Naive thymus-derived CD4-positive, alpha-beta T cell (primary cell): Measurements from ENCODE around the gene IFRD2. TPM values are rescaled to one million over a fixed set of nuclear protein-coding genes. Genes with fewer than 3 reads are reported as not detected.

Source experiments
- ATAC-seq: fragments of 150-1000 bp; cut with Tn5 transposase; 2 replicates; pipeline ENCODE4 v1.10.0; 2021; ENCODE audit warnings: mild to moderate bottlenecking, moderate library complexity
- CTCF ChIA-PET: fragments of 350-600 bp; sonication (Branson Sonifier 250); formaldehyde crosslinking; loops from one replicate; lab custom pipeline; 2021; ENCODE audit warnings: antibody characterized with exemption; lab: Charles Lee
- POLR2A ChIA-PET: fragments of 350-600 bp; sonication (Branson Sonifier 250); formaldehyde crosslinking; loops from one replicate; lab custom pipeline; 2021; ENCODE audit warnings: antibody characterized with exemption, inconsistent platforms; lab: Charles Lee
- DNase-seq, 9 donors: peaks; one replicate each; pipeline versions ENCODE4 v3.0.0 to v3.0.0-alpha.2; 2020 to 2022; ENCODE audit warnings: mixed read lengths in 1 of 9
- H3K27ac ChIP-seq: one replicate; pipeline ENCODE4 v1.7.0; 2013; ENCODE audit warnings: mild to moderate bottlenecking, low read depth, low read length, moderate library complexity
- H3K27me3 ChIP-seq, 2 donors: one replicate each; pipeline ENCODE4 v1.7.0; 2013; ENCODE audit warnings: low read length in 2 of 2, mild to moderate bottlenecking in 2 of 2, moderate library complexity in 2 of 2; ENCODE audit not compliant: control insufficient read depth in 2 of 2, insufficient read depth in 2 of 2
- H3K36me3 ChIP-seq, 3 experiments: 1 replicate in 2 of 3; 2 replicates in 1 of 3; pipeline ENCODE4 v1.7.0; 2013; ENCODE audit warnings: low read length in 3 of 3, mild to moderate bottlenecking in 3 of 3, moderate library complexity in 1 of 3; ENCODE audit not compliant: insufficient read depth in 3 of 3, control insufficient read depth in 2 of 3
- H3K4me1 ChIP-seq, 2 donors: one replicate each; pipeline ENCODE4 v1.7.0; 2013; ENCODE audit warnings: low read length in 2 of 2, mild to moderate bottlenecking in 2 of 2, moderate library complexity in 1 of 2; ENCODE audit not compliant: control insufficient read depth in 2 of 2, insufficient read depth in 2 of 2
- H3K4me3 ChIP-seq: 2 replicates; pipeline ENCODE4 v1.7.0; 2013; ENCODE audit warnings: mild to moderate bottlenecking, low read length
- H3K9me3 ChIP-seq, 3 experiments: 1 replicate in 2 of 3; 2 replicates in 1 of 3; pipeline ENCODE4 v1.7.0; 2013; ENCODE audit warnings: low read length in 3 of 3; ENCODE audit not compliant: control insufficient read depth in 2 of 3
- H3K27ac Mint-ChIP-seq, 9 donors: one replicate each; pipeline ENCODE4 v1.8.0; 2020 to 2022; ENCODE audit warnings: mixed read lengths in 9 of 9, mild to moderate bottlenecking in 8 of 9, moderate library complexity in 5 of 9, inconsistent platforms in 2 of 9
- H3K27me3 Mint-ChIP-seq, 5 donors: one replicate each; pipeline ENCODE4 v1.8.0; 2021 to 2022; ENCODE audit warnings: mixed read lengths in 5 of 5, mild to moderate bottlenecking in 1 of 5
- H3K36me3 Mint-ChIP-seq, 5 donors: one replicate each; pipeline ENCODE4 v1.8.0; 2020 to 2022; ENCODE audit warnings: mixed read lengths in 5 of 5, mild to moderate bottlenecking in 3 of 5, inconsistent platforms in 1 of 5
- H3K4me1 Mint-ChIP-seq, 7 donors: one replicate each; pipeline ENCODE4 v1.8.0; 2020 to 2022; ENCODE audit warnings: mixed read lengths in 7 of 7, mild to moderate bottlenecking in 3 of 7, inconsistent platforms in 1 of 7
- H3K4me3 Mint-ChIP-seq, 10 donors: one replicate each; pipeline ENCODE4 v1.8.0; 2020 to 2022; ENCODE audit warnings: mild to moderate bottlenecking in 10 of 10, mixed read lengths in 10 of 10, moderate library complexity in 6 of 10, inconsistent platforms in 2 of 10
- H3K9me3 Mint-ChIP-seq, 11 donors: one replicate each; pipeline ENCODE4 v1.8.0; 2020 to 2022; ENCODE audit warnings: mixed read lengths in 11 of 11, mild to moderate bottlenecking in 4 of 11, inconsistent platforms in 1 of 11, moderate library complexity in 1 of 11
- intact Hi-C, 2 donors: fragments of 100-400 bp; cut with micrococcal nuclease; formaldehyde crosslinking; loops; one replicate each; pipeline ENCODE4 v1.15.1; 2023
- polyA plus RNA-seq, 2 donors: library from polyadenylated mRNA; unstranded; fragments of 300-500 nt; fragmentation: Illumina TruSeq; gene quantifications; one replicate each; pipeline ENCODE4 v1.2.3, GENCODE V29; 2021
- total RNA-seq, 6 experiments: library from RNA in 5 of 6; stranded (reverse) in 5 of 6; gene quantifications; 1 replicate in 5 of 6; 2 replicates in 1 of 6; pipeline ENCODE4 v1.2.3 and lab custom pipeline; 2021 to 2026

Gene IFRD2
- total and polyA plus RNA-seq, 7 experiments from 2014 or later: 53.7 to 85.1 (median 64.7) TPM

DNA sequence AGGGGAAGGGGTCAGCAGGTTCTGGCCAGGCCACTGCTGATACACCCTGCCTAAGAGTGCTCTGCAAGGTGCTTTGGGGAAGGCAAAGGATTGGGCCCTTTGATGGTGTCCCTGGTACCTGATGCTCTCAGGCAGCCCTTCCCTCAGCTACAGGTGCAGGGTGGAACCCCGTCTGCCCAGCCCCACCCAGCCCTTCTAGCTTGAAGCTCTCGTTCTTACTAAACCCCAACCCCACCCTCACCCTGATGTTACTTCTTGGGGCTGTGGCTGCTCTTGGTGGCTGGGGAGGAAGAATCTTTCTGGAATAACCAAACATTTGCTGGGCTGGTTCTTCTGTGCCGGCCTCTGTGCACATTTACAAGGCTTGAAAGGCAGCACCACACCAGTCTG is 49.9 kb downstream of the IFRD2 start:
- CTCF ChIA-PET: interaction anchor here (9.5 kb wide), 1 partner anchor 12 kb away, joined by 211 read pairs; the partner anchor contains the start of gene GNAI2
- no peaks in the 10 kb centered on the region for H3K27me3 Mint-ChIP-seq
- intact Hi-C loops: no loop called here
- H3K27ac Mint-ChIP-seq: peak overlapping the region; percentile 79 to 97 (median 93)
- H3K36me3 Mint-ChIP-seq: peaks cover 0 to 12% (median 0%) of the 10 kb centered on the region in 5 donors
- Histone ChIP-seq H3K9me3 (no peaks in the 10 kb centered on the region), H3K4me3 (peak overlapping the region; percentile 11), H3K4me1 (peaks cover 76 to 83% of the 10 kb centered on the region in 2 donors), H3K27me3 (no peaks in the 10 kb centered on the region), H3K27ac (peak overlapping the region; percentile 84), H3K36me3 (peaks cover 5 to 26% (median 7%) of the 10 kb centered on the region in 3 experiments)
- peak in 1 of 9 donors; percentile 39 for DNase-seq
- POLR2A ChIA-PET: interaction anchor here (1.3 to 15.6 kb wide), 3 partner anchors 10 to 50 kb away, joined by 3 to 253 read pairs (median 6); partner anchors contain the start of gene GNAI2
- H3K4me1 Mint-ChIP-seq: peaks cover 55 to 89% (median 84%) of the 10 kb centered on the region in 7 donors
- H3K9me3 Mint-ChIP-seq: no peaks in the 10 kb centered on the region
- ATAC-seq: no peak
- H3K4me3 Mint-ChIP-seq: peak overlapping the region; percentile 58 to 81 (median 70)

DNA sequence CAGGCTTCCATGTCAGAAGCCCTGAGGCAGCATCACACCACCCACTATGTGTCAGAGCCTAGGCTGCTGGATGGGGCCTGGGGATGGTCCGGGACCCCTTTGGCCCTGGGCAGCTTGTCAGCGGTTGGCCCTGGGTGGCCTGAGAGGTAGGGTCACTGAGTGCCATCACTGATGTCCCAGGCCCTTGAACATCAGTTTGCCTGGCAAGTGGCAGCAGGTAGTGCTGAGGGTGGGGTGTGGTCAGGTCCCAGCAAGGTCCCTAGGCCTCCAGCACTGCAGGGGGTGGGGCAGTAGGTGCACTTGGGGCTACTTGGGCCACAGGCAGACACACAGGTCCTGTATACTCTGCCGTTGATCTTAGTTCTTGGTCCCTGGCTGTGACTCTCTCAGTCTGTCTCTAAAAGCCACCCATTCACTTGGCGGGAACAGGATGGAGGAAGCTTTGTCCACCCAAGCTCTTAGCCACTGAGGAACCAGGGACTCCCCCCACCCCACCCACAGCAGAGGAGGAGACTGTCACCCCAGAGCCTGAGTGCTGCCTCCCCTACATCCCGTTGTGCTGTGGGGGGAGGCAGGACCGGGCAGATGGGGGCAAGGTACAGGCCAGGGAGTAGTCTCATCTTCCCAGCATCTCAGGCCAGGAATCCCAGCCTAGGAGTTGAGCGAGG is 50.4 kb downstream of the IFRD2 start:
- no peak for DNase-seq
- H3K36me3 ChIP-seq: peaks cover 5 to 30% (median 7%) of the 10 kb centered on the region in 3 experiments
- peak overlapping the region; percentile 79 to 96 (median 90) for H3K27ac Mint-ChIP-seq
- H3K27me3 Mint-ChIP-seq: no peaks in the 10 kb centered on the region
- no peaks in the 10 kb centered on the region for H3K9me3 Mint-ChIP-seq
- peaks cover 52 to 84% (median 79%) of the 10 kb centered on the region in 7 donors for H3K4me1 Mint-ChIP-seq
- ChIA-PET POLR2A (interaction anchor here (1.0 to 15.6 kb wide), 4 partner anchors 10 to 85 kb away, joined by 3 to 253 read pairs (median 4); partner anchors contain the start of gene GNAI2), CTCF (interaction anchor here (9.5 kb wide), 1 partner anchor 11 kb away, joined by 211 read pairs; the partner anchor contains the start of gene GNAI2)
- no peaks in the 10 kb centered on the region for H3K9me3 ChIP-seq
- intact Hi-C loops: no loop called here
- H3K27ac ChIP-seq: peak overlapping the region; percentile 84
- peaks cover 70 to 78% of the 10 kb centered on the region in 2 donors for H3K4me1 ChIP-seq
- H3K4me3 Mint-ChIP-seq: peak overlapping the region in 9 of 10 donors; percentile 58 to 81 (median 72)
- no peak overlapping the region for H3K4me3 ChIP-seq
- no peak for ATAC-seq
- no peaks in the 10 kb centered on the region for H3K27me3 ChIP-seq
- H3K36me3 Mint-ChIP-seq: peaks cover 0 to 17% (median 0%) of the 10 kb centered on the region in 5 donors

DNA sequence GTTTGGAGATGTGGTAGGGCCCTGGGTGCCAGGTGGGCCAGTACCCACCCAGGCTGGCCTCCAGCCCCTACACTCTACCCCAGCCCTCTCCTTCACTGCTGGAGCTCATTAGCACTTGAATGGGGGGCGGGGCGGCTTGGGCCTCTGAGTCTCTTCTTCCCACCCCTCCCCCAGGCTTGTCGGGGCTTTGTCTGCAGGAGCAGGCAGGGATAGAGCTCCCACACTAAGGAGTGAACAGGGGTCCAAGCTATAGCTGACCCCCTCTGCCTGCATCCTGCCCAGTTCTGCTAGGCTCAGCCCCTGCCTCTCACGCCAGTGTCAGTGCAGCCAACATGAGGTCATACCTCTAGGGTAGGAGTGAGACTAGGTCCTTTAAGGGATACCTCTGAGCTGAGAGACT is 51.1 kb downstream of the IFRD2 start:
- peaks cover 0 to 19% (median 0%) of the 10 kb centered on the region in 5 donors for H3K36me3 Mint-ChIP-seq

DNA sequence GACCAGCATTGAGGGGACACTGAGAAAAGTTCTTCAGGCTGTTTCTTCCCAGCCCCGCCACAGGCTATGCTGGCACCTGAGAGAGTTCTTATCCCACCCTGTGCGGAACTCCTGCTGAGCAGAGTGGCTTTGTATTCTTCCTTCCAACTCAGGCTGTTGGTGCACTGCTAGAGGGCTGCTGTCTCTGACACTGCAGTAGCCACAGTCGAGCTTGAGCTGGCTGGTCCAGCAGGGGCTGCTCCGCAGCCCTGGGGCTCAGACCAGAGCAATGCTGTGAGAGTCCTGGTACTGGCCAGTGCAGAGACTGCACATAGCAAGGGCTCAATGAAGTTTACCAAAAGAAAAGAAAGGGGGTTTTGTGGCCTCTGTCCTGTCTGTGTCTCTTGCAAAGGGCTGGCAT is 52.6 kb downstream of the IFRD2 start:
- Histone ChIP-seq H3K9me3 (no peaks in the 10 kb centered on the region), H3K36me3 (peaks cover 5 to 37% (median 7%) of the 10 kb centered on the region in 3 experiments), H3K4me3 (peak overlapping the region; percentile 90), H3K27ac (peak overlapping the region; percentile 84), H3K4me1 (peaks cover 63 to 70% of the 10 kb centered on the region in 2 donors), H3K27me3 (no peaks in the 10 kb centered on the region)
- ATAC-seq (no peak), DNase-seq (no peak)
- peak overlapping the region; percentile 51 to 97 (median 94) for H3K27ac Mint-ChIP-seq
- H3K36me3 Mint-ChIP-seq: peaks cover 0 to 19% (median 0%) of the 10 kb centered on the region in 5 donors
- intact Hi-C loops: loop anchor here (5.0 kb wide), 9 partner anchors 113 to 1818 kb away; partner anchors contain the start of genes ARIH2 (in 1 of the 2), C3orf18 (in 1 of the 2), CISH (in 1 of the 2) and CYB561D2 (in 1 of the 2)
- POLR2A ChIA-PET: interaction anchor here (0.9 to 15.6 kb wide), 3 partner anchors 8 to 11 kb away, joined by 3 to 253 read pairs (median 5); partner anchors contain the start of gene GNAI2
- H3K27me3 Mint-ChIP-seq: no peaks in the 10 kb centered on the region
- H3K4me3 Mint-ChIP-seq: peak overlapping the region; percentile 57 to 99 (median 98)
- CTCF ChIA-PET: interaction anchor here (2.0 to 9.5 kb wide), 2 partner anchors 9 to 85 kb away, joined by 4 to 211 read pairs; partner anchors contain the start of gene GNAI2
- H3K4me1 Mint-ChIP-seq: peaks cover 37 to 69% (median 66%) of the 10 kb centered on the region in 7 donors
- no peaks in the 10 kb centered on the region for H3K9me3 Mint-ChIP-seq

More for the DNA sequence above, 51.1 kb downstream of the IFRD2 start:
- peak overlapping the region; percentile 79 to 96 (median 90) for H3K27ac Mint-ChIP-seq
- ATAC-seq (no peak), DNase-seq (no peak)
- ChIA-PET POLR2A (interaction anchor here (1.0 to 15.6 kb wide), 3 partner anchors 9 to 86 kb away, joined by 3 to 253 read pairs (median 3); partner anchors contain the start of gene GNAI2), CTCF (interaction anchor here (0.7 to 9.5 kb wide), 2 partner anchors 10 to 46 kb away, joined by 3 to 211 read pairs; partner anchors contain the start of gene GNAI2)
- peaks cover 46 to 77% (median 72%) of the 10 kb centered on the region in 7 donors for H3K4me1 Mint-ChIP-seq
- H3K4me3 Mint-ChIP-seq: peak overlapping the region; percentile 36 to 81 (median 70)
- Histone ChIP-seq H3K4me3 (no peak overlapping the region), H3K27me3 (no peaks in the 10 kb centered on the region), H3K9me3 (no peaks in the 10 kb centered on the region), H3K4me1 (peaks cover 68 to 72% of the 10 kb centered on the region in 2 donors), H3K27ac (peak overlapping the region; percentile 84), H3K36me3 (peaks cover 5 to 37% (median 7%) of the 10 kb centered on the region in 3 experiments)
- no peaks in the 10 kb centered on the region for H3K27me3 Mint-ChIP-seq
- H3K9me3 Mint-ChIP-seq: no peaks in the 10 kb centered on the region
- intact Hi-C loops: no loop called here

DNA sequence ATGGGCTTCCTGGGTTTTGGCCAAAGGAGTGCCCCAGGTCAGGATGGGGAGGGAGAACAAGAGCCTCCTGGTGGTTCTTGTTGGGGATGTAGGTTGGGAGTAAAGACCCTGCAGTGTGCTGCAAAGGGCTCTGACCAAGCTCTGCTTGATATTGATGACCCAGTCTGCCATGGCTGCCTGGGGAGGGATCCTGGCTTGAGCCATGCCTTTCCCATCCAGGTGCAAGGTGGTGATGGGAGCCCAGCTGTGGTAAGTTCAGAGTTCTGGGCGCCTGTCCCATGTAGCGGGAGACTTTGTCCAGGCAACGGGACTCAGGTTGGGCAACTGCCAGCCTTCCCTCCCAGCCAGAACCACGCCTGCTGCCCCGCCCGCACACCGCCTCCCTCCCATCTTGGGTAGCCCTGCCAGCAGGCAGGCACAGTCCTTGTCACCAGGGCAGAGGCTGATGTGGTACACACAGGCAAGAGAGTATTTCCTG is 53.6 kb downstream of the IFRD2 start:
- Mint-ChIP-seq H3K4me3 (peak overlapping the region; percentile 92 to 99 (median 98)), H3K27me3 (no peaks in the 10 kb centered on the region), H3K9me3 (no peaks in the 10 kb centered on the region), H3K27ac (peak overlapping the region; percentile 51 to 97 (median 95)), H3K36me3 (peaks cover 0 to 14% (median 0%) of the 10 kb centered on the region in 5 donors), H3K4me1 (peaks cover 27 to 61% (median 60%) of the 10 kb centered on the region in 7 donors)
- ATAC-seq: no peak
- ChIA-PET POLR2A (interaction anchor here (3.4 to 15.6 kb wide), 3 partner anchors 4 to 53 kb away, joined by 17 to 253 read pairs (median 253); partner anchors contain the start of genes GNAI2 and IFRD2), CTCF (interaction anchor here (2.0 to 4.3 kb wide), 2 partner anchors 12 to 86 kb away, joined by 4 to 31 read pairs; no protein-coding TSS in a partner anchor)
- peak overlapping the region; percentile 84 for H3K27ac ChIP-seq
- intact Hi-C loops: loop anchor here (1.0 to 5.0 kb wide), 11 partner anchors 8 to 1819 kb away; partner anchors contain the start of genes ARIH2 (in 1 of the 2), C3orf18 (in 1 of the 2), CISH (in 1 of the 2) and CYB561D2 (in 1 of the 2)
- H3K4me1 ChIP-seq: peaks cover 57 to 62% of the 10 kb centered on the region in 2 donors
- DNase-seq: no peak
- no peaks in the 10 kb centered on the region for H3K27me3 ChIP-seq
- H3K4me3 ChIP-seq: peak overlapping the region; percentile 90
- peaks cover 5 to 35% (median 7%) of the 10 kb centered on the region in 3 experiments for H3K36me3 ChIP-seq
- no peaks in the 10 kb centered on the region for H3K9me3 ChIP-seq
